Activated CD4-positive, alpha-beta T cell treated with anti-CD3 and anti-CD28 coated beads, Interleukin-2, amount 10 ng/mL, durations not matched to agents 24 days and 14 days (primary cell): Measurements from ENCODE around the gene FAM47E. TPM values are rescaled to one million over a fixed set of nuclear protein-coding genes. Genes with fewer than 3 reads are reported as not detected.

Experiments used
- DNase-seq: peaks from one replicate; pipeline ENCODE4 v3.0.0; 2022
- H3K27ac Mint-ChIP-seq: one replicate; pipeline ENCODE4 v1.8.0; 2022; ENCODE audit warnings: mild to moderate bottlenecking, mixed read lengths
- H3K27me3 Mint-ChIP-seq: one replicate; pipeline ENCODE4 v1.8.0; 2022; ENCODE audit warnings: mixed read lengths
- H3K36me3 Mint-ChIP-seq: one replicate; pipeline ENCODE4 v1.8.0; 2022; ENCODE audit warnings: low read depth, mild to moderate bottlenecking, mixed read lengths
- H3K4me1 Mint-ChIP-seq: one replicate; pipeline ENCODE4 v1.8.0; 2021; ENCODE audit warnings: mixed read lengths
- H3K4me3 Mint-ChIP-seq: one replicate; pipeline ENCODE4 v1.8.0; 2022; ENCODE audit warnings: mild to moderate bottlenecking, moderate library complexity, mixed read lengths
- H3K9me3 Mint-ChIP-seq: one replicate; pipeline ENCODE4 v1.8.0; 2021; ENCODE audit warnings: mixed read lengths
- intact Hi-C: fragments of 100-400 bp; cut with micrococcal nuclease; formaldehyde crosslinking; loops from one replicate; pipeline ENCODE4 v1.15.1; 2023
- total RNA-seq: library from RNA; stranded (reverse); gene quantifications from 2 replicates; pipeline ENCODE4 v1.2.3, GENCODE V29; 2022

FAM47E gene, protein sequence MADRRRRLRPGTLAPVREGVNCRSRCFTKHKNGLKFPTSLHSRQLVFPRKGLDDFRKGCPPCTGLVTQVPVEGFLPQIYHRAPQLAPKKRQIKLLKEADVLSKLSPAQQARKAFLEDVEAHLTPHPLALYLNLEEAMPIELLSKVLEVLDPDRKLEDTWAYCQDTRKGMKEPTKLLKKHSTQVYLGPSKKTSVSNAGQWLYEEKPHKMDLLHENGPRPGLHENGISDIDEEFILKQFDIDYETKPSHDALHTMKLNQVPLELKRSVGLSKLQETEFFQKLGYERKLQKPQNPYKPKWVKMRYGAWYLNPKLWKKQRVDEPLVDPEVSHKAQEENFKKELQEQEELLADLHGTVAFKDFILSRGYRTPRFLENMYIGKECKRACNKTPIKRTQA
- not detected in 2 replicates for total RNA-seq

DNA sequence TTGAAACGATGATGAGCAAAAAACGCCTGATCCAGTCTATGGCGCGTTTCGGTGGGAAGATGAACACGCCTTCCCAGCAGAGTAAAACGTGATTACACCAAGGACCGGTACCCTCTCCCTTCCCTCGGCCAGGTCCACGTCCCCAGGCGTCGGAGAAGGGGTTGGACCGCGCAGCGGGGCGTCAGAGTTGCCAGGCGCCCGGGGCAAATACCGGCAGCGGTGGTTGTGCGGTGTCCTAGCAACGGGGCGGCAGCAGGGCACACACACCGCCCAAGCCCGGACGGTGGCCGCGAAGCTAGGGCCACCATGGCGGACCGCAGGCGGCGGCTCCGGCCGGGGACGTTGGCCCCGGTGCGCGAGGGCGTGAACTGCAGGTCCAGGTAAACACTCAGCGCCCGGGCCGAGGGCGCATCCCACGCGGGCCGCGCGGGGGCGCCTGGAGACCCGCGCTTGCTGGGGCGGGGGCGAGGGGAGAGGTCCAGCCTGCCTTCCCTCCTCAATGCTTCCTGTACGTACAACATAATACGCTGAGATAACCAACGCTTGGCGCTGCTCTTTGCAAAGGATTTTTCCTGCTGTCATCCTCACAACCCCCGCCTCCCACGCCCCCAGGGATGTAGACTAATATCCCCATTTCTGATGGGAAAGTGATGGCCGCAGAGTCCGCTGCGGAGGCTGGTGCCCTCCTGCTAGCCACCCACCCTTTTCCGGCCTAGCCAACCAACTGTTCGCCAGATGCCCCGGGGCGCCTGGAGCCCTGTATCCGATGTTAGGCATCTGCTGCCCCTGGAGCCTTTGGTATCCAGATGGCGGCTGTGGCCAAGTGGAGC, at the start of gene FAM47E:
TSS of gene FAM47E (plus strand) at position 281 of the 830 bp plus-strand sequence. CDS start at position 307, 26 bp downstream.
- intact Hi-C loops = no loop called here
- peaks cover 6% of the 10 kb centered on the region for H3K4me1 Mint-ChIP-seq
- H3K36me3 Mint-ChIP-seq = no peaks in the 10 kb centered on the region
- no peak within 1 kb of the TSS for H3K27ac Mint-ChIP-seq
- no peaks in the 10 kb centered on the region for H3K9me3 Mint-ChIP-seq
- peak within 1 kb of the TSS; percentile 82 for H3K4me3 Mint-ChIP-seq
- peaks cover 72% of the 10 kb centered on the region for H3K27me3 Mint-ChIP-seq
- DNase-seq = peak; percentile 76

DNA sequence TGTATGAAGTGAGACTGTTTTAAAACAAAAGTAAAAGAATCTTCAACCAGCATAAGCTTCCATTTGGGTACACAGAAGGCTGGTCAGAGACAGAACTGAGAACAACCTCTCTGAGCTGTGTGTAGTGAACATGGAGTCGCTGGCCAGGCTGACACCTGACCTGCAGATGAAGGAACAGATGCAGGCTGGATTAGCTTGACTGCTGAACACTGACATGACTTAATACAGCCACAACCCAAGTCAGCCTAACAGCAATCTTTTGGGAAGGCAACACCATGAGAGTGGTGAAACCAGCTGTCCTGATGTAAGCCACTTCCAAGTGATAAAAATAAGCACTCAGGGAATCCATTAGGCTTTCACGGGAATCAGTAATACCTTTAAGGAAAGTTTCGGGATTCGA, 48.0 kb upstream of the FAM47E start:
- H3K4me3 Mint-ChIP-seq = no peak overlapping the region
- H3K36me3 Mint-ChIP-seq = no peaks in the 10 kb centered on the region
- H3K27ac Mint-ChIP-seq = no peak overlapping the region
- H3K27me3 Mint-ChIP-seq = no peaks in the 10 kb centered on the region
- DNase-seq = no peak
- intact Hi-C loops = no loop called here
- no peaks in the 10 kb centered on the region for H3K9me3 Mint-ChIP-seq
- peaks cover 11% of the 10 kb centered on the region for H3K4me1 Mint-ChIP-seq

DNA sequence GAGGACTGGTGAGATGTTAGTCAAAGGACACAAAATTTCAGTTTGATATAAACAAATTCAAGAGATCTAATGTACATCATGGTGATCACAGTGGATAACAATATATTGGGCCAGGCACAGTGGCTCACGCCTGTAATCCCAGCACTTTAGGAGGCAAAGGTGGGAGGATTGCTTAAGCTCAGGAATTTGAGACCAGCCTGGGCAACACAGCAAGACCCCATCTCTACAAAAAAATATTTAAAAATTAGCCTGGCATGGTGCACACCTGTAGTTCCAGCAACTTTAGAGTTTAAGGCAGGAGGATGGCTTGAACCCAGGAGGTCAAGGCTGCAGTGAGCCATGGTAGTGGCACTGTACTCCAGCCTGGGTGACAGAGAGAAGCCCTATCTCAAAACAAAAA, 46.6 kb upstream of the FAM47E start:
- intact Hi-C loops = no loop called here
- DNase-seq = no peak
- Mint-ChIP-seq H3K27ac (no peak overlapping the region), H3K4me3 (no peak overlapping the region), H3K9me3 (no peaks in the 10 kb centered on the region), H3K36me3 (no peaks in the 10 kb centered on the region), H3K4me1 (peaks cover 8% of the 10 kb centered on the region), H3K27me3 (no peaks in the 10 kb centered on the region)

DNA sequence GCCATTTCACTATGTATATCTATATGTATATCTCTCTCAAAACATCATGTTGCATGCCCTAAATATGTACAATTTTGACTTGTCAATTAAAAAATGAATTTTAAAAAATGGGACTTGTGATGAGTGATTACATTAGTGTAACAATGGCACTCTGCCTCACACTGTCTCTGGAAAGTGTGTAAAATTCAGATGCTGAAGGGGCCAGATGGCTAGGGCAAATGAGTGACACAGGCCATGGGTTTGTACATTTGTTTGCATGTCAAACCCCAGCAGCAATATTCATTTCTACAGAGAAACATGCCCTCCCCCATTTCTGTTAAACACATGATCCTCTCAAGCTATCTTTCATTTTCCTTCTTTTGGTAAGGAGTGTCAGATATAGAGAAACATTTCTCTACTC, 46.0 kb upstream of the FAM47E start:
- Mint-ChIP-seq H3K27me3 (no peaks in the 10 kb centered on the region), H3K27ac (no peak overlapping the region), H3K4me1 (peaks cover 7% of the 10 kb centered on the region), H3K36me3 (no peaks in the 10 kb centered on the region), H3K4me3 (no peak overlapping the region), H3K9me3 (no peaks in the 10 kb centered on the region)
- intact Hi-C loops = no loop called here
- DNase-seq = no peak

DNA sequence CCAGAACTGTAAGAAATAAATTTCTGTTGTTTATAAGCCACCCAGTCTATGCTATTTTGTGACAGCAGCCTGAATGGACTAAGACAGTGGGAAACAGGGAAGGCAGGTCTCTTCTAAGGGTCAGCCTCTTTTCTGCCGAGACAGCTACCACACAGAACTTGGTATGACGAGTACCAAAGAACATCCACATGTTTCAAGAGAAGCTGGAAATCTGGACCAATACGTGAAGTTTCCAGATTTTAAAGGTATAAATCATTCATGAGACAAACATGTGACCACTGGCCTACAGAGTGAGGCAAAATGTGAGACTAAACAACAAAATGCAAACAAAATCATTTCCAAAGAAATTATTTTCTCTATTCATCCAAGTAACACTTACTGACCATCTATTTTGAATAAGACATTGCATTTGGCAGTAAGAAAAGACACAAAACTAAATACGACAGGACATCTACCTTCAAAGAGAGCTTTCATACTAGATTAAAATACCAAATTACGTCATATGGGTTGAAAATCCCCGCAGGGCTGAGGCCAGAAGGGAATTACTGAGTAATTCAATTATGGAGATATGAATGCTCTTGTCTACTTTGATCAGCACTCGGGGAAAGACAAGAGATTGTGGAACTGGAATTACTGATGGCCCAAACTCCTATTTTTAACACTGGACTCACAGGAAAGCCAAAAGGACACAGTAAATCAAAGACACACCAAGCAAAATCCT, 45.1 kb upstream of the FAM47E start:
- H3K36me3 Mint-ChIP-seq = no peaks in the 10 kb centered on the region
- H3K9me3 Mint-ChIP-seq = no peaks in the 10 kb centered on the region
- intact Hi-C loops = no loop called here
- no peak overlapping the region for H3K4me3 Mint-ChIP-seq
- peaks cover 7% of the 10 kb centered on the region for H3K4me1 Mint-ChIP-seq
- H3K27ac Mint-ChIP-seq = no peak overlapping the region
- H3K27me3 Mint-ChIP-seq = no peaks in the 10 kb centered on the region
- no peak for DNase-seq

DNA sequence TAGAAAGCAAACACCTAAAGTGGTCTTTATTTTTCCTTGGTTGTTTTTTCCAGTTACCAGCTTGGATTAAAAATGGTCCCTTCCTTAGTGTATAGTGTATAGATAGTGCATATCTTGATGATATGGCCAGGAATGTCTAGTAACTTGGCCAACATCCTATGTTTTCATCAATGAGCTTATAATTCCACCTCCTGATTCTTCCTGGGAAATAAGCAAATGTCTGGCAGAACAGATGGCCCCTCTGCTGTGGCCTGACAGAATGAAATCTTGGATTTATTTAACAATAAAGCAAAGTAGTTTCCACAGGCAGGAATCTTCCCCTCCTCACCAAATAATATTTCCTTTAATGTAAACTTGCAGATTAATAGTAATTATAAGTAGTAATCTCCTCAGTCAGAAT, 44.0 kb upstream of the FAM47E start:
- H3K27ac Mint-ChIP-seq = no peak overlapping the region
- no peak for DNase-seq

DNA sequence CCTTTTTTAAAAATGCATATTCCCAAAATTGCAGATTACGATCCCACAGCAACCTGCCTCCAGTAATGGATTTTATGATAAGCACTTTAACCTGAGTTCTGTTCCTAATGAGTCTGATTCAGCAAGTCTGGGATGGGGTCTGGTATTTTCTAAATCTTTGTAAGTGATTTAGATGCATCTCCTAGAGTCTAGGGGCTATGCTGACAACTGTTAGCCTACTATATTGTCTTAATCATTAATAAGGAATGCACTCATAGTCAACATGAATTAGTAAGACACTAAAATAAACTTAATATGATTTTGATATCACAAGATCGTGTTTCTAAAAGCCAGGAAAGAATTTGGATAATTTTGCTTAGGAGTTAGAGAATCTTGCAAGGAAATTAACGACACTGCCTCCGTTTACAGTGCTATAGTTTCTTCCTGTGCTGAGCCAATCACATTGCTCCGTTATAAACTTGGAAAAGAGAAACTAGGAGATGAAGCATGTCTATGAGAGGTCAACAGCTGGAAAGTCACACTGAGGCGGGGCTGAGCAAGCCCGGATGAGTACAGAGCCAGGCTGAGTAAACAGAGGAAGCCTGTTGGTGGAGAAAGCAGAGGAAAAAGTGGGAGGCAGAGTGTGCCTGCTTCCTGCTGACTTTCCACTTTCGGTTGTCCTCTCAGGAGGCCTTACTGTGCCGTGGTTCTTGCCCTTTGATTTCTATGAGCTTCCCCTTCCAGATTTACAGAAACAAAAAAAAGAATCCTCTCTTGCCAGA, 43.3 kb upstream of the FAM47E start:
- H3K27ac Mint-ChIP-seq = no peak overlapping the region
- H3K36me3 Mint-ChIP-seq = no peaks in the 10 kb centered on the region
- DNase-seq = no peak
- peaks cover 2% of the 10 kb centered on the region for H3K27me3 Mint-ChIP-seq
- H3K4me3 Mint-ChIP-seq = no peak overlapping the region
- peaks cover 20% of the 10 kb centered on the region for H3K4me1 Mint-ChIP-seq
- intact Hi-C loops = no loop called here
- H3K9me3 Mint-ChIP-seq = no peaks in the 10 kb centered on the region

More for the DNA sequence above, 44.0 kb upstream of the FAM47E start:
- Mint-ChIP-seq H3K4me3 (no peak overlapping the region), H3K9me3 (no peaks in the 10 kb centered on the region), H3K36me3 (no peaks in the 10 kb centered on the region), H3K4me1 (peaks cover 15% of the 10 kb centered on the region), H3K27me3 (no peaks in the 10 kb centered on the region)
- intact Hi-C loops = no loop called here

DNA sequence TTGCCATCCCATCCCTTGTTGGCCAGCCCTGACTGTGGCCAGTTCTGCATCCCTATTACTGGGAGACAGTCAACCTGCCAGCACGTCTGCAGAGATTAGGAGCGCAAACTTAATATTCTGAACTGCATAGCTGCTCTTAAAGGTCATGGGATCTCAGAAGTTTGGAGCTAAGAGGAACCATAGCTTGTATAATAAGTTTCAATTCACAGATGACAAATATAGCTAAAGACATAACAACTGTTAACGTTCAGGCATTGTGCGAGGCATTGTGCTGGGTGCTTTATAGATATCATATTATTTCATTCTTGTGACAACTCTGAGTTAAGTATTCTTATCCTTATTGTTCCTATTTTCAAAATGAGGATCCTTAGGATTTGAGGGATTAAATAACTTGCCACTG, 41.6 kb upstream of the FAM47E start:
- no peak overlapping the region for H3K4me3 Mint-ChIP-seq
- H3K27me3 Mint-ChIP-seq = peaks cover 5% of the 10 kb centered on the region
- H3K27ac Mint-ChIP-seq = no peak overlapping the region
- H3K4me1 Mint-ChIP-seq = peaks cover 29% of the 10 kb centered on the region
- DNase-seq = no peak
- H3K9me3 Mint-ChIP-seq = peaks cover 4% of the 10 kb centered on the region
- intact Hi-C loops = loop anchor here (5.0 kb wide), 2 partner anchors 153 to 1377 kb away; no protein-coding TSS in a partner anchor
- H3K36me3 Mint-ChIP-seq = no peaks in the 10 kb centered on the region

DNA sequence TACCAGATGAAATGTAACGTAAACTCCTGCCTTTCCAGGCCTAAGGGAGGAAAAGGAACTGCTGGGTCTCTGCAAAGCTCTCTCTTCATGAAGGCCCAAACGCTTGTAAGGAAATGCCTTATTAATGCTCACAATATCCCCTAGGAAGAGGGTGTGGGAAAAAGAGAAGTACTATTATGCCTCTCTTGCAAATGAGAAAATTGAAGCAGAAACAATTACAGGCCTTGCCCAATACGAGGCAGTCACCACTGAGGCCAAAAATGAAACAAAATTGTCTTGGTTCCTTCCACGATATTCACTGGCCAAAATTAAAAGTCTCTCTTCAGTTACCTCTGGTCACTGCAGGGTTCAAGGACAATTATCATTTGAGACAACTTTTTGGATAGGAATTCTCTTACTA, 41.1 kb upstream of the FAM47E start:
- peaks cover 4% of the 10 kb centered on the region for H3K9me3 Mint-ChIP-seq
- intact Hi-C loops = loop anchor here (5.0 kb wide), 2 partner anchors 153 to 1377 kb away; no protein-coding TSS in a partner anchor
- H3K27ac Mint-ChIP-seq = no peak overlapping the region
- peaks cover 29% of the 10 kb centered on the region for H3K4me1 Mint-ChIP-seq
- H3K4me3 Mint-ChIP-seq = no peak overlapping the region
- peaks cover 8% of the 10 kb centered on the region for H3K27me3 Mint-ChIP-seq
- H3K36me3 Mint-ChIP-seq = no peaks in the 10 kb centered on the region
- DNase-seq = no peak

DNA sequence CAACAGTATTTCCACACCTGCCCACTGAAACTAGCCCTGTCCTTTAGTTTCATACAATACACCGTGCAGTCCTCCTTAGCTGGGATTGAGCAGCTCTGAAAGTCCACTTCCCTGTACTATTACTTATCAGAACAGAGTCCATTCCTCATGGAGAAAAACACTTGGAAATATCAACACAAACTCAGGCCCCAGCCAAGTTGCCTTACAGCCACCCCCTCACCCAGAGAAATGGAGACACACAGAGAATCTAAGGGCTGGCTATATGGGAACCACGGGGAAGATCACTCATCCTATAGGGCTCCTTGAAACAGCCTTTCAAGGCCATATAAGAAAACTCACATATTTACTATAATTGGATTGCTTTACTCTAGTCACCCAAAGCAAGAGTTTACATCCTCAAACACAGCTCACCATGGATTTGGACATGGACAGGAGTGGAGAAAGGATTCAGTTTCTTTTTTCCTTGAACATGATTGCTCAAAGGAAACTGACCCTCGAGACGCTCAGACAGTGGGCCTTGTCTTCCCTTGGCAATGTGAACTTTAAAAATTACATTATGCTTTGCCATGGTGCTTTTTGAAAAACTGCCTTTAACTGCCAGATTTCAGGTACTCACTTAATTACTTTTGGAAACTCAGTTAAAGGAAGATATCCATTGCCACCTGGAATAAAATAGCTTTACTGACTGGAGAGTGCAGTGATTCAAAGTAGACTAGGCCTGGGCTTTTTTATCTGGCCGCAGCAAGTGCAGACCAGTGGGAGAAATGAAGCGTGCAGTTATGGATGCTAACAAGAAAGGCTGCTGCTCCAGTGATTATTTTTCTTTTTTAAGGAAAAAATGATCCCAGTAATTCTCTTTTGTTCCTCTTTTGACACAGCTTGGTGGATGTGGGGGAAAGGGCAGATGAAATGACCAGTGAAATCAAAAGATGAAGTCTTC, 39.5 kb upstream of the FAM47E start:
- Mint-ChIP-seq H3K9me3 (peaks cover 4% of the 10 kb centered on the region), H3K4me3 (peak overlapping the region; percentile 67), H3K36me3 (no peaks in the 10 kb centered on the region), H3K27me3 (peaks cover 21% of the 10 kb centered on the region), H3K27ac (peak overlapping the region; percentile 38), H3K4me1 (peaks cover 29% of the 10 kb centered on the region)
- intact Hi-C loops = loop anchor here (2.0 to 5.0 kb wide), 3 partner anchors 95 to 1375 kb away; partner anchors contain the start of gene STBD1
- no peak for DNase-seq

DNA sequence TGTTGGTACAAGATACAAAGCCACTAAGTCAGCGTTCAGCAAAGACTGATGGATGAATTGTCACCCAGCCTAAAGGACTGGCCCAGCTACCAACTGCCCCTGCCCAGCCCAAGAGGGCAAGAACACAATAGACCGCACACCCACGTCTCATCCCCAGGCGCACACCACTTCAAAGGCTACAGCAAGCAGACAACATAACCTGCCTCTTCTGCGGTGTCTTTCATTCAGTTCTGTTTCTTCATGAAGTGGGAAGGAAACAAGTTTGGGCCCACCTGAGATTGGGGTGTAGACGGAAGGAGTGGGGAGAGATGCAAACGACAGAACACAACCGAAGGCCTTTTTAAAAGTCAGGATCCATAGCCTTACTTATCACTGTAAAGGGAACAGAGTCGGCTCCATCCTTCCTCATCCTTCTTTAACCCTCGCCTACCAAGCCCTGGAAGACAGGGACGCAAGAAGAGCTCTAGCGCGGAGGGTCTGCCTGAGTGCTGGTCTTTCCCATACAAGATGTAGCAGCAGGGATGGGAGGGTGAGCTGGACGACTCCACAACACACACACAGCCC, 38.6 kb upstream of the FAM47E start:
- H3K27ac Mint-ChIP-seq = peak overlapping the region; percentile 68
- intact Hi-C loops = loop anchor here (2.0 to 5.0 kb wide), 3 partner anchors 94 to 1374 kb away; partner anchors contain the start of gene STBD1
- peak overlapping the region; percentile 67 for H3K4me3 Mint-ChIP-seq
- H3K36me3 Mint-ChIP-seq = no peaks in the 10 kb centered on the region
- DNase-seq = peak; percentile 79
- H3K4me1 Mint-ChIP-seq = peaks cover 29% of the 10 kb centered on the region
- peaks cover 27% of the 10 kb centered on the region for H3K27me3 Mint-ChIP-seq
- peaks cover 4% of the 10 kb centered on the region for H3K9me3 Mint-ChIP-seq
